Measurements from ENCODE around the gene UBE4A. TPM values are rescaled to one million over a fixed set of nuclear protein-coding genes. Genes with fewer than 3 reads are reported as not detected.
A peak's percentile ranks its signal among the peaks of the same experiment; 100 is the strongest.

The UBE4A gene
- 10 to 100 TPM; 44.2 to 50.7 TPM for total RNA-seq

GRCh38 chr11:118359295-118359958 is at the start of gene UBE4A:
Gene UBE4A (plus strand): TSS chr11:118359600. CDS start chr11:118365081, 5,481 bp downstream.
- Mint-ChIP-seq H3K36me3 (ENCODE audit: low read depth) (peaks cover 14% of the 10 kb centered on the region), H3K4me1 (peaks cover 43% of the 10 kb centered on the region), H3K27me3 (no peaks in the 10 kb centered on the region), H3K4me3 (peak within 1 kb of the TSS; percentile 100), H3K9me3 (ENCODE audit: low read depth) (no peaks in the 10 kb centered on the region), H3K27ac (peak within 1 kb of the TSS; percentile 97)
- ATAC-seq: peak; percentile 96
- CTCF ChIA-PET: interaction anchor here (0.6 to 2.1 kb wide), 12 partner anchors 9 to 233 kb away, joined by 3 to 9 read pairs (median 4); partner anchors contain the start of gene ATP5MG
- intact Hi-C loops (cut with DNase I, micrococcal nuclease): loop anchor here (1.0 to 2.0 kb wide), 8 partner anchors 14 to 659 kb away; partner anchors contain the start of genes ARCN1 (in 1 of the 2), ATP5MG (in 1 of the 2), KMT2A (in 1 of the 2) and RPS25 (in 1 of the 2)
- DNase-seq: peak; percentile 99
- POLR2A ChIA-PET: interaction anchor here (0.6 to 1.5 kb wide), 3 partner anchors 43 to 119 kb away, joined by 3 to 5 read pairs (median 5); no protein-coding TSS in a partner anchor

- peak overlapping the region; percentile 26 for H3K4me3 Mint-ChIP-seq
- POLR2A ChIA-PET: interaction anchor here (0.6 kb wide), 1 partner anchor 89 kb away, joined by 3 read pairs; no protein-coding TSS in a partner anchor
These were observed 49.1 kb upstream of the UBE4A start for GRCh38 chr11:118310271-118310670.

GRCh38 chr11:118310781-118311485 is 48.5 kb upstream of the UBE4A start:
- POLR2A ChIA-PET: interaction anchor here (0.6 kb wide), 2 partner anchors 89 to 111 kb away, joined by 3 to 6 read pairs; no protein-coding TSS in a partner anchor
- Mint-ChIP-seq H3K9me3 (ENCODE audit: low read depth) (peaks cover 3% of the 10 kb centered on the region), H3K27me3 (no peaks in the 10 kb centered on the region), H3K4me3 (no peak overlapping the region), H3K36me3 (ENCODE audit: low read depth) (peaks cover 83% of the 10 kb centered on the region), H3K27ac (peak overlapping the region; percentile 62), H3K4me1 (peaks cover 87% of the 10 kb centered on the region)
- ATAC-seq (no peak), DNase-seq (no peak)
- intact Hi-C loops (cut with DNase I, micrococcal nuclease): no loop called here
- CTCF ChIA-PET: interaction anchor here (0.6 to 2.0 kb wide), 11 partner anchors 12 to 112 kb away, joined by 3 to 12 read pairs (median 5); partner anchors contain the start of gene JAML

More at GRCh38 chr11:118310271-118310670, 49.1 kb upstream of the UBE4A start:
- Mint-ChIP-seq H3K4me1 (peaks cover 82% of the 10 kb centered on the region), H3K36me3 (ENCODE audit: low read depth) (peaks cover 83% of the 10 kb centered on the region), H3K27me3 (no peaks in the 10 kb centered on the region), H3K27ac (peak overlapping the region; percentile 79), H3K9me3 (ENCODE audit: low read depth) (peaks cover 3% of the 10 kb centered on the region)
- intact Hi-C loops (cut with DNase I, micrococcal nuclease): no loop called here
- ATAC-seq (no peak), DNase-seq (no peak)
- CTCF ChIA-PET: interaction anchor here (1.5 to 2.0 kb wide), 3 partner anchors 26 to 112 kb away, joined by 4 to 11 read pairs (median 7); no protein-coding TSS in a partner anchor

GRCh38 chr11:118311518-118311917 is 47.9 kb upstream of the UBE4A start:
- Mint-ChIP-seq H3K36me3 (ENCODE audit: low read depth) (peaks cover 79% of the 10 kb centered on the region), H3K9me3 (ENCODE audit: low read depth) (peaks cover 3% of the 10 kb centered on the region), H3K4me1 (peaks cover 91% of the 10 kb centered on the region), H3K27me3 (no peaks in the 10 kb centered on the region), H3K4me3 (no peak overlapping the region), H3K27ac (peak overlapping the region; percentile 74)
- ChIA-PET CTCF (interaction anchor here (0.7 to 2.0 kb wide), 12 partner anchors 8 to 113 kb away, joined by 3 to 12 read pairs (median 4); partner anchors contain the start of genes CD3D and JAML), POLR2A (interaction anchor here (0.6 kb wide), 1 partner anchor 112 kb away, joined by 6 read pairs; no protein-coding TSS in a partner anchor)
- no peak for DNase-seq
- no peak for ATAC-seq
- intact Hi-C loops (cut with DNase I, micrococcal nuclease): no loop called here

GRCh38 chr11:118312328-118312727 is 47.1 kb upstream of the UBE4A start:
- ChIA-PET CTCF (interaction anchor here (0.7 to 2.0 kb wide), 9 partner anchors 9 to 114 kb away, joined by 3 to 12 read pairs (median 5); partner anchors contain the start of gene CD3D), POLR2A (no interaction called here)
- H3K9me3 Mint-ChIP-seq (ENCODE audit: low read depth): peaks cover 3% of the 10 kb centered on the region
- DNase-seq: no peak
- peaks cover 77% of the 10 kb centered on the region for H3K36me3 Mint-ChIP-seq (ENCODE audit: low read depth)
- intact Hi-C loops (cut with DNase I, micrococcal nuclease): no loop called here
- peak overlapping the region; percentile 74 for H3K27ac Mint-ChIP-seq
- no peaks in the 10 kb centered on the region for H3K27me3 Mint-ChIP-seq
- ATAC-seq: no peak
- no peak overlapping the region for H3K4me3 Mint-ChIP-seq
- H3K4me1 Mint-ChIP-seq: peaks cover 91% of the 10 kb centered on the region

GRCh38 chr11:118313242-118313641 is 46.2 kb upstream of the UBE4A start:
- ATAC-seq (no peak), DNase-seq (no peak)
- ChIA-PET POLR2A (no interaction called here), CTCF (interaction anchor here (0.7 to 1.2 kb wide), 3 partner anchors 13 to 56 kb away, joined by 3 to 6 read pairs (median 4); no protein-coding TSS in a partner anchor)
- peaks cover 73% of the 10 kb centered on the region for H3K36me3 Mint-ChIP-seq (ENCODE audit: low read depth)
- H3K27me3 Mint-ChIP-seq: no peaks in the 10 kb centered on the region
- peaks cover 3% of the 10 kb centered on the region for H3K9me3 Mint-ChIP-seq (ENCODE audit: low read depth)
- H3K4me3 Mint-ChIP-seq: no peak overlapping the region
- H3K4me1 Mint-ChIP-seq: peaks cover 87% of the 10 kb centered on the region
- no peak overlapping the region for H3K27ac Mint-ChIP-seq
- intact Hi-C loops (cut with DNase I, micrococcal nuclease): no loop called here

- no peaks in the 10 kb centered on the region for H3K27me3 Mint-ChIP-seq
- POLR2A ChIA-PET: no interaction called here
These were observed 44.4 kb upstream of the UBE4A start for GRCh38 chr11:118314988-118315411.

GRCh38 chr11:118318124-118318523 is 41.3 kb upstream of the UBE4A start:
- ATAC-seq: no peak

More at GRCh38 chr11:118314988-118315411, 44.4 kb upstream of the UBE4A start:
- H3K9me3 Mint-ChIP-seq (ENCODE audit: low read depth): peaks cover 4% of the 10 kb centered on the region
- peaks cover 62% of the 10 kb centered on the region for H3K36me3 Mint-ChIP-seq (ENCODE audit: low read depth)
- ATAC-seq (no peak), DNase-seq (no peak)
- peaks cover 88% of the 10 kb centered on the region for H3K4me1 Mint-ChIP-seq
- H3K4me3 Mint-ChIP-seq: no peak overlapping the region
- intact Hi-C loops (cut with DNase I, micrococcal nuclease): no loop called here
- CTCF ChIA-PET: interaction anchor here (0.7 to 1.5 kb wide), 6 partner anchors 9 to 30 kb away, joined by 3 to 5 read pairs (median 4); partner anchors contain the start of genes CD3D, CD3E and CD3G
- peak overlapping the region; percentile 78 for H3K27ac Mint-ChIP-seq

GRCh38 chr11:118318581-118319336 is 40.6 kb upstream of the UBE4A start:
- H3K4me3 Mint-ChIP-seq: no peak overlapping the region
- H3K36me3 Mint-ChIP-seq (ENCODE audit: low read depth): peaks cover 46% of the 10 kb centered on the region
- H3K4me1 Mint-ChIP-seq: peaks cover 85% of the 10 kb centered on the region
- H3K9me3 Mint-ChIP-seq (ENCODE audit: low read depth): peaks cover 2% of the 10 kb centered on the region
- no peak for DNase-seq
- POLR2A ChIA-PET: no interaction called here
- CTCF ChIA-PET: interaction anchor here (0.7 to 1.1 kb wide), 2 partner anchors 26 to 33 kb away, joined by 3 to 4 read pairs; no protein-coding TSS in a partner anchor
- H3K27me3 Mint-ChIP-seq: no peaks in the 10 kb centered on the region
- ATAC-seq: no peak
- intact Hi-C loops (cut with DNase I, micrococcal nuclease): no loop called here
- H3K27ac Mint-ChIP-seq: peak overlapping the region; percentile 59

More at GRCh38 chr11:118318124-118318523, 41.3 kb upstream of the UBE4A start:
- peaks cover 2% of the 10 kb centered on the region for H3K9me3 Mint-ChIP-seq (ENCODE audit: low read depth)
- H3K4me1 Mint-ChIP-seq: peaks cover 86% of the 10 kb centered on the region
- ChIA-PET CTCF (interaction anchor here (0.6 kb wide), 1 partner anchor 36 kb away, joined by 3 read pairs; no protein-coding TSS in a partner anchor), POLR2A (no interaction called here)
- H3K36me3 Mint-ChIP-seq (ENCODE audit: low read depth): peaks cover 45% of the 10 kb centered on the region
- H3K27me3 Mint-ChIP-seq: no peaks in the 10 kb centered on the region
- no peak for DNase-seq
- H3K4me3 Mint-ChIP-seq: no peak overlapping the region
- intact Hi-C loops (cut with DNase I, micrococcal nuclease): no loop called here
- peak overlapping the region; percentile 53 for H3K27ac Mint-ChIP-seq

- Mint-ChIP-seq H3K27ac (peak overlapping the region; percentile 59), H3K36me3 (ENCODE audit: low read depth) (peaks cover 43% of the 10 kb centered on the region), H3K4me1 (peaks cover 80% of the 10 kb centered on the region), H3K27me3 (no peaks in the 10 kb centered on the region), H3K4me3 (no peak overlapping the region), H3K9me3 (ENCODE audit: low read depth) (peaks cover 2% of the 10 kb centered on the region)
- intact Hi-C loops (cut with DNase I, micrococcal nuclease): no loop called here
- ChIA-PET CTCF (interaction anchor here (1.1 kb wide), 1 partner anchor 26 kb away, joined by 3 read pairs; no protein-coding TSS in a partner anchor), POLR2A (no interaction called here)
- ATAC-seq (no peak), DNase-seq (no peak)
These were observed 40.1 kb upstream of the UBE4A start for GRCh38 chr11:118319337-118319707.

All from activated CD4-positive, alpha-beta T cell treated with anti-CD3 and anti-CD28 coated beads for 36 hours (primary cell).